ENCODE results near the gene FMNL1.
A peak's percentile ranks its signal among the peaks of the same experiment; 100 is the strongest.

FMNL1 gene

GRCh38 chr17:45279898-45280297 lies 58.2 kb downstream of the FMNL1 start:
- DNase-seq (ENCODE audit: low read depth), result no peak

GRCh38 chr17:45282683-45283644 lies 61.3 kb downstream of the FMNL1 start:
- DNase-seq (ENCODE audit: low read depth), result no peak

- no peak for DNase-seq (ENCODE audit: low read depth)
Measured at GRCh38 chr17:45283711-45284110, 62.0 kb downstream of the FMNL1 start.

GRCh38 chr17:45284176-45285140 lies 62.8 kb downstream of the FMNL1 start:
- no peak for DNase-seq (ENCODE audit: low read depth)

GRCh38 chr17:45286286-45286685 lies 64.6 kb downstream of the FMNL1 start:
- no peak for DNase-seq (ENCODE audit: low read depth)

- no peak for DNase-seq (ENCODE audit: low read depth)
Measured at GRCh38 chr17:45287526-45288500, 66.1 kb downstream of the FMNL1 start.

- no peak for DNase-seq (ENCODE audit: low read depth)
Measured at GRCh38 chr17:45288825-45289224, 67.1 kb downstream of the FMNL1 start.

- no peak for DNase-seq (ENCODE audit: low read depth)
Measured at GRCh38 chr17:45289301-45290268, 67.9 kb downstream of the FMNL1 start.

GRCh38 chr17:45290269-45290765 lies 68.6 kb downstream of the FMNL1 start:
- DNase-seq (ENCODE audit: low read depth), result no peak

GRCh38 chr17:45291171-45291805 lies 69.6 kb downstream of the FMNL1 start:
- DNase-seq (ENCODE audit: low read depth), result no peak

- DNase-seq (ENCODE audit: low read depth), result no peak
Measured at GRCh38 chr17:45292696-45293412, 71.2 kb downstream of the FMNL1 start.

GRCh38 chr17:45293413-45294211 lies 71.9 kb downstream of the FMNL1 start:
- peak; percentile 87 for DNase-seq (ENCODE audit: low read depth)

GRCh38 chr17:45294506-45294905 lies 72.8 kb downstream of the FMNL1 start:
- peak; percentile 68 for DNase-seq (ENCODE audit: low read depth)

- DNase-seq (ENCODE audit: low read depth), result no peak
Measured at GRCh38 chr17:45296003-45296832, 74.5 kb downstream of the FMNL1 start.

- no peak for DNase-seq (ENCODE audit: low read depth)
Measured at GRCh38 chr17:45296833-45297124, 75.1 kb downstream of the FMNL1 start.
